Posterior cingulate gyrus (tissue), 11 donors: Measurements from ENCODE around the gene NAB1.
"Not testable (repeated sequence)": the region's sequence is repeated elsewhere in the genome, so short reads cannot be mapped to it uniquely, and the experiment has no call there.

ENCODE experiments used
- DNase-seq, 10 donors: peaks; one replicate each; pipeline versions ENCODE4 v3.0.0 to v3.0.0-alpha.2; 2020 to 2021; ENCODE audit warnings: mixed read lengths in 3 of 10
- intact Hi-C: fragments of 100-400 bp; cut with DNase I; formaldehyde crosslinking; loops from one replicate; pipeline ENCODE4 v1.15.1; 2023

The NAB1 gene

DNA sequence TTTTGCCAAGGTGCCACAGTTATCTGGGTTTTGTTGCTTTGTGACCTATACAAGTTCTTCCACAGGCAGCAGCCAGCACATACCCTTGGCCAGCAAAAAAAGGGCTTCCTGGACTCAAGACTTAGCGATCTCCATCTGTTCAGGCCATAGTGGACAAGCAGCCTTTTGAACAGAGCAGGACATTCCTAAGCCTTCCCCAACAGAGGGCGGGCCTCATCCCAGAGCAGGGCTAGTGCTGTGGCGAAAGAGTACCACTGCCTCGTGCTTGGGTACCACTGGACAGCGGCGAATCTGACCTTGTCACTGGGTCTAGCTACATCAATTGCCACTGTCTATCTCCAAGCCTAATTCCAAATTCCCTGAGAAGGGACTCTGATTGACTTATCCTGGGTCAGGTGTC lies 56.4 kb downstream of the NAB1 start:
- intact Hi-C loops: no loop called here
- no peak for DNase-seq

DNA sequence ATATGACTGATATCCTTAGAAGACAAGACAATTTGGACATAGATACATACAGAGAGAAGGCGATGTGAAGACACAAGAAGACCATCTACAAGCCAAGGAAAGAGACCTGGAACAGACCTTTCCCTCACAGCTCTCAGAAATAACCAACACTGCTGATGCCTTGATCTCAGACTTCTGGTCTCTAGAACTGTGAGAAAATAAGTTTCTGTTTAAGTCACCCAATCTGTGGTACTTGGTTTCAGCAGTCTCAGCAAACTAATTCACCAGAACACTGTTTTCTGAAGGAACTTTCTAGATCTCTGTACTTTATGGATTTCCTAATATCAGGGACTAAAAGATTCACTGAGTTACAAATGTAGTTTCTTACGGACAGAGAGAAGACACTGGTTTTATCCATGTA lies 58.8 kb downstream of the NAB1 start:
- intact Hi-C loops: no loop called here
- no peak for DNase-seq

DNA sequence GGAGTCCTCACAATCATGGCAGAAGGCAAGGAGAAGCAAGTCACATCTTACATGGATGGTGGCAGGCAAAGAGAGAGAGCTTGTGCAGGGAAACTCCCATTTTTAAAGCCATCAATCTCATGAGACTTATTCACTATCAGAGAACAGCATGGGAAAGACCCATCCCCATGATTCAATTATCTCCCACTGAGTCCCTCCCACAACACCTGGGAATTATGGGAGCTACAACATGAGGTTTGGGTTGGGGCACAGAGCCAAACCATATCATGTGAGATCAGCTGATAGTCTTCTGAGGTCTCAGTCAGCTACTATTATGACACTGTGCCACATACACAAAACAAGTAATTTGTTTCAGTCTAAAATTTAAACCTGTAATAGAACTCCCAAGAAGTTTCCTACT lies 59.8 kb downstream of the NAB1 start:
- DNase-seq, intact Hi-C loops: not testable (repeated sequence)

DNA sequence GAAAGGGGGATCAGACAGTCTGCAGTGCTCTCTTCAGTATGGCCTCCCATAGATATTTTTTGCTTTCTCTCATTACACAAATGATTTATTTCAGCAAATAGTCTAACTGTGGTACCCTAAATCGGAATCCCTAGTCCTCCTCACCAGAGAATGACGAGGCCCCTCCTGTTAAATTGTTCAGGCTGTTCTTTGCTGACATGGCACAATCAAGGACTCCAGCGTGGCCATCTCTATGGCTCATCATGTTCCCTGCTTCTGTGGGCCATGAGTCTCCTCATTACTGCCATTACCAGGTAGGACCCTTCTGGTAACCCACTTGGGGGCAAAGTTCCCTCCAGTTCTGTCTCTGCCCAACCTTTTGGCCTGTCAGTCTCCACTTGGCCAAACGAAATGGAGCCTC lies 62.2 kb downstream of the NAB1 start:
- intact Hi-C loops: no loop called here
- no peak for DNase-seq

DNA sequence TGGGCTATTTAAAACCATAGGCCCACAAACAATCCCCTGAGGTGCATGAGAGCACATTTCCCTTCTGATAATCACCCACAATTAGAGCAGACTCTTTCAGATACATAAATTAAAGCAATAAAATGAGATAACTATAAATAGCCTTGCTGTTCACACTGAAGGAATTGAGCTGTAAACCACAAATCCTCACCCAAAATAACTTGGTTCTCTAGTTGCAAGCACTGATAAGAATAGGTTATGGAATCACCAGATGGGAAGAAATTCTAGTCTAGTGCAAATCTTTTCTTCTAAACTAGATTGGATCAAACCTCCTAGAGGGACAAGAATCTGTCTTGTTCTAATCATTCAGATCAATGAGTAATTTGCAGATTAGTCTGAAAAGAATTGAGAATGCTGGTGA lies 64.6 kb downstream of the NAB1 start:
- intact Hi-C loops: no loop called here
- no peak for DNase-seq

DNA sequence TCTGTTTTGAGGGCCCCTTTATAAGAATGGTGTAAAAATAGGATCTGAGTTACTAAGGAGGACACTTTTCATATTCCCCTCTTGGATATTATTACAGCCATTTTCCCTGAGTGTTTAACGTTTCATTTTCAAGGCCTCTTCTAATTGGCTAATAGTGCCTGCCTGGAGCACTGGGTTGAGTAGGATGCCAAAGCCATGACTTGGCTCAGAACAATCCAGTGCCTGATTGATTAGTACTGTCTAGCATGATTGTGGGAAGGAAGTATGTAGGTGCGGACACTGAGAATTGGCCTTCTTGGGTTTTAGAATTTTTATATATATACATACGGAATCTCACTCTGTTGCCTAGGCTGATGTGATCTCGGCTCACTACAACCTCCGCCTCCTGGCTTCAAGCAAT lies 66.1 kb downstream of the NAB1 start:
- no peak for DNase-seq
- intact Hi-C loops: no loop called here

DNA sequence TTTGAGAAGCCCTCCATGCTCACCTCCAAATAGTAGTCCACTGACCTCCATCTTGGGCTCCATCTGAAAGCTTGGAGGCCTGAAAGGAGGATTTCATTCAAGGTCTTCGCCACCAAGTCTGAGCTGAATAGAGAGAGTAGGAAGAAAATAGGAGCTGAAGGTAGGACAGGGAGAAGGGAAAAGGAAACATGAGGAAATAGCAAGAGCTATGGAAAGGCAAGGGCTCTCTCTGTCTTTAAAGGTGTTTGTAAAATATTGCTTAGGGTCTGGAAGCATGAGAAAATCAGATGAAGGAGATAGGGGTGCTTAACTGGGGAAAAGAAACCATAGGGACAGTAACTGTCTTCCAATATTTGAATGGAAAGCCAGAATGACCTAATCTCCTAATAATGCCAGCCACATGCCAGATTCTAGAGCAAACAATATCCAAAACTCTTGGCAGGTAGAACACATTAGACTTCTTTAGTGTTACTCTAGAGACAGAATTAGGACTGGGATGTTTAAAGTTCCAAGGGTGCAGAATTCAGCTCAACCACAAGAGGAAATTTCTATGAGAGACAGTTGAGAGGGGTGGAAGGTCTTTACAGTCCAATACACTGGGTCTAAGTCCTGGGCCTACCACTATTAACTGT lies 67.4 kb downstream of the NAB1 start:
- DNase-seq: no peak
- intact Hi-C loops: no loop called here

DNA sequence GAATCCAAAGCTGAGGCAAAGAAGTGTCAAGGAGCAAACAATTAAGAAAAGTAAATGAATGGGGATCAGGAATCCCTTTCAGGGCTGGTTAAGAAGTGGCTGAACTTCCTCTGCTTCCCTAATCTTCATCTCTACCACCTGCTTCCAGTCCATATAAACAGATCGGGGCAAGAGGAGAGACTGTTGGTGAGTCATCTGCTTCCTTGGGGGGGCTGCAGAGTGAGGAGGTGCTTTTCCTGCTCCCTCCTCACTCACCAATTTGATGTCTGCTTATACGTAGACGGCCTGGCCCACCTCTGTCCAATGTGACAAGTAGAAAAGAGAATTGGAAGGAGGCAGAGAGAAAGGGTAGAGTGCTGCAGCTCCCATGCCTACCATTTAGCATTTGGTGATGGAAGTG lies 68.4 kb downstream of the NAB1 start:
- no peak for DNase-seq
- intact Hi-C loops: no loop called here

DNA sequence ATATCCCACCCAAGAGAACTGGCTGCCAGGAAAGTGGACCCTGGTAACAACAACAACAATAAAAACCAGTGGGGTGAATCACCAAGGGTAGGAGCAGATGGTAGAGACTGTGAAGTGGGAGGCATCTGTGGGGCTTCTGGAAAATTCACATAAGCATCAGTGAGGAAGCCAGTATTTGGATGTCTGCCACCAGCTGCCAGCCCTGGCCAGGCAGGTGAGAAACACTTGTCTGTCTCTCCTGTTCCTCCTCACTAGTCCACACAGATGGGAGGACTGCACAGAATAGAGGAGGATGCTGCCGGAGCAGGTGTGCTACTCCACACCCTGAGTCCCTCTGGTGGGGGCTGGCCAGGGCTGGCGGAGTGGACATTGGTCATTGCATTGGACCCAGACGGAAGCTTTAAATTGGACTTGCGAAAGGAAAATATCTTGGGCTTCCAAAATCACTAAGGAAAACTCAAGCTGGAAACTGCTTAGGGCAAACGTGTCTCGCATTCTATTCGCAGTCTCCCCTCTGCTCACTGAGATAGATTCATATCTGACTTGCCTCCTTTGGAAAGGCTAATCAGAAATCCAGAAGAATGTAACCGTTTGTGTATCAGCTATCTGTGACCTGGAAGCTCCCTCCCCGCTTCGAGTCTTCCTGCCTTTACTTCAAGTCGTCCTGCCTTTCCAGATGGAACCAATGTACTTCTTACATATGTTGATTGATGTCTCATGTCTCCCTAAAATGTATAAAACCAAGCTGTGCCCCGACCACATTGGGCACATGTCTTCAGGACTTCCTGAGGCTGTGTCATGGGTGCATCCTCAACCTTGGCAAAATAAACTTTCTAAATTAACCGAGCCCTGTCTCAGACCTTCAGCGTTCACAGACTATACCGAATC lies 69.1 kb downstream of the NAB1 start:
- intact Hi-C loops: no loop called here
- DNase-seq: no peak

DNA sequence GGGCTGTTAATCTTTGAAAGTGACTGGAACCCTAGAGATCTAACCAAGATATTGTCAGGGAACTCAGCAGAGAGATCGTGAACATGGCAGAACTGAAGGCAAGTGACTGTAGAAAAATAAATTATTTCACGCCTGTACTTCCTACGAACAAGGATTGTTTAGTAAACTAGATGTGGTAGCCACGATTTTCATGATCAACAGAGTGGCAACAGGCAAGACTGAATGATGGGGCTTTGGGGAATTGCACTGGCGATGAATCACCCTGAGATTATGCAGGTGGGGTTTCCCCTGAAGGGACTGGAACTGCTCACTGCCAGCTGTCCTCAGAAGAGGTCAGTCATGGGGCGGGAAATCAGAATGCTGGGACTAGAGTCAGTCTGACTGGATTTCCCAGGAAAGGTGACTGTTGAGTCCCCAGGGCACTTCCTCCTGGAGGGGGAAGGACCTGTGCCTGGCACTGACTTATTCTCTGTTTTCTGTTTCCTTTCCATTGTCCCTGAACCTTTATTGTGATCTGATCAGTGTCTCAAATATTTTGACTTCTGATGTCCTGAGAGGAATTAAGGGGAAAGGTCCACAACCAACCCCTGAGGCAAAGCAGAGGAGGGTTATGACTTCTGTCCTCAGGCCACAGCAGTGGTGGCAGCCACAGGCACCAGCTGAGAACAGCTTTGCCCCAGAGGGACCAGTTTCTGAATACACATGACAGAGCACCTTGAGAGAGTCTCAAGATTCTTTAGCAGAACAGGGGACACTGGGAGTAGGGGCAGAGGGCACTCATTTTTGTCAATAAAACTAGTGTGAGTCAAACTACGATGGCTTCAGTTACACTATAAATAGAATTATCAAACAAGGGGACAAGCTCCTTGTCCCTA lies 70.0 kb downstream of the NAB1 start:
- no peak for DNase-seq
- intact Hi-C loops: no loop called here

DNA sequence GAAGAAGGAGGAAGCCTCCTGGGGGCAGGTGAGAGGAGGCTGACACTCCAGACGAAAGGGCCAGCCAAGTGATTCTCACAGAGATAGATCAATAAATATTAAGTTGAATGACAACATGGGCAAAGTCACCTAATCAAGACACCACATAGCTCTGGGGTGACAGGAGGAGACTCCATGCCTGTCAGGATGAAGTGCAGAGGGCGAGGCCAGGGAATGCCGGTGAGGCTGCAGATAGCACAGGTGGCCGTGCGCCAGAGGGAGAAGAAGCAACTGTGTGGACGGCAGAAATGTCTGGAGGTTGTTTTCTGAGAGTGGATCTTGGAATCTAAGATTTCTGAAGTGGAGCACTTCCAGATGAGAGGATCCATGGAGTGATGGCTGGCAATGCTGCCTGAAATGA lies 71.4 kb downstream of the NAB1 start:
- intact Hi-C loops: no loop called here

DNA sequence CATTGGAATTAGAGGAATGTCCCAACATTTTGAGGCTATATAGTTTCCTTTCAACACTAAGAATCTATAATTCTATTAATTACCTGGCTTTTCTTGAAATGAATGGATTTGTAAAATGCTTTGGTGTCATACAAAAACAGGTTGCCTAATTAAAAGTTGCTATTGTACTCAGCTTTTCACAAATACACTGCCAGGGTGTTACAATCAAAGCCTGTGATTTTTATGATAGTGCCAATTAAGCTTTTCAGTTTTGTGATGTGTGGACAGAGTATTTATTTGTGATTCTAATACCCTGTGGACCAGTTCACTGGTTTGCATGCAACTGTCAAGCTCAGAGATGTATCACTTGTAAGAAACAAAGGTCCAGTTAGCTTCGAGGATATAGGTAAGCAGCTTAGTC lies 71.8 kb downstream of the NAB1 start:
- DNase-seq: no peak
- intact Hi-C loops: no loop called here

More for the DNA sequence above, 71.4 kb downstream of the NAB1 start:
- peak in 1 of 10 donors; percentile 57 for DNase-seq

DNA sequence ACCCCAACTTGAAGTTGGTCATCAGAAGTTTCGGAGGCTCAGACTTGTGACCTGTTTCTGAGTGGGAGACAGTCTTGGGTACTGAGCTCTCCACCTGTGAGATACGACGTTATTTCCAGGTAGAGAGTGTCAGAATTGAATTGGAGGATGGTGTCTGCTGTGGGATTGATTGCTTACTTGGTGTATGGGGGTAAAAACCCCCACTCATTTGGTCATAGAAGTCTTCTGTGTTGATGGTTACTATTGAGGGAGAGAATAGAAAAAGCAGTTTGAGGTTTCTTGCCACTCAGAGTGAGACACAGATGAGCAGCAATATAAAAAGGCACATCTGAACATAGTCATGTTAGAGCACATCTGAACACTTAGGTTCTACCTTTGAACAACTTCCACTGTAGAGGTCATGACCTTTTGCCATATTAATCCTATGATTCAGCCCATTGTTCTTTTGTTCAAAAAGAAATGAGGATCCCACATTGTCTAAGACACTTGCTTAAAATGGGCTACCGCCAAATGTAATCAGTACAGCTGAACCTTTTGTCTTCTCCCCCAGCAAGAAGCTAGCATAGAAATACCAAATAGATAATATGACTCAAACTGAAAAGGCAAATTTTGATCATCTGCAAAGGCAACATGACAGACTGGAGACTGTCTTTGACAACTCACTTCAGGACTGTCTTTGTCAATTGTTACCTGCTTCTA lies 73.3 kb downstream of the NAB1 start:
- intact Hi-C loops: no loop called here
- DNase-seq: no peak

DNA sequence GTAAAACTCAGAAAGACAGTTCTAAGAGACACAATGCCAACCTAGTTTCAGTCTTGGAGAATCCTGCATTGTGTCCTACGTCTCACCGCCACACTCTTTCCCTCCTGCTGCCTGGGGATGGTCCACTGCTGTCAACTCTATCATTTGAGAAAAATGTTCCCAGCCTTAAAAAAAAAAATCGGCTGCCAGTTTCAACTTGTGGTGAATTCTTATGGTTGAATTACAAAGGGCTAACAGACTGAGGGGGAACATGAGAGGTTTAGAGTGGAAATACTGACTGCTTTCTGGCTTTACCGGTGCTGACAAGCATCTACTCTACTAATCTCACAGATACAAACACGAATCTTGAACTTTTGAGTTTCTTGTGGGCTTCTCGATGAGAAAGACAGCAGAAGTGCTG lies 74.0 kb downstream of the NAB1 start:
- no peak for DNase-seq
- intact Hi-C loops: no loop called here

DNA sequence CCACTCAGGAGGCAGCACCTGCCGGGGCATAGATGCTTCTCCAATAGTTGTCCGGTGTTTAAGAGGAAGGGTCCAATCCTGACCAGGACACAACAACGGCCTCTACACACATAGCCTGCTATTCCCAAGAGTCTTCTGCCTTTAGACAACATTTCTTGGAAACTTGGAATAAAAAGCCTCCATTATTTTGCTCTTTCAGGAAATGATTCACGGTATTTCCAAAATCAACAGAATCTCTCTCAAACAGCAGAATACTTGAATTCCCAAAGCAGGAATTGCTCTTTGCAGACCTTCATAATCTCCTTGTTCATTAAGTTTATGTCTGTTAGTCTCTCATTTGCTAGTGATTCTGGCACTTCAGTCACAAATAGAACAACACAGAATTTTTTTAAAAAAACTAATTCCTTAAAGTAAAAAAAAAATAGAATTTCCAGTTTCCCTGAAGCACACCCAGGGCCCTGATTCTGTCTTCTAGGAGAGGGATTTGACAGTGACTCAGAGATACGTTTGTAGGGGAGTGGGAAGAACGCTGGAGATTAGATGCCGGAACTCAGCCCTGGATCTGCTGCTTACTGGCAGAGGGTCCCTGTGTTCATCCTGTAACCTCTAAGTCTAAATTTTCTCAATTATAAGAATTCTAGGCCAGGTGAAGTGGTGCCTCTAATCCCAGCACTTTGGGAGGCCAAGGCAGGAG lies 74.7 kb downstream of the NAB1 start:
- intact Hi-C loops: no loop called here
- no peak for DNase-seq

DNA sequence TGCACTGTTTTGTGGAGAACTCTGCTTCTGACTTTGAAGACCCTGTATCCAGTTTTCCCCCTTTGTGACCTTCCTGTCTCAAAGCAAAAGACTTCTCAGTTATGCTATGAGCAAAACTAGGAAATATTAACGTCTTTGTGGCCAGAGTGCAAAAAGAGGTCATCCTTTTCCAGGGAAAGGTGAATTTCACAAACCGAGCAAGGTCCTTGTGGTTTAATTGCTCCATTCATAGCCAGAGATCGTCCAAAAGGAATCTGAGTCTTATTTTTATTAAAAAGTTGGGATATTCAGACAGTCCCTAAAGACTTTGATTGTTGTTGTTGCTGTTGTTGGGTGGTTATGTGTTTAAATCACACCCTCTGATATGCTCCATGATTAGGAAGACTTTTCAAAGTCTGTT lies 77.4 kb downstream of the NAB1 start:
- intact Hi-C loops: no loop called here
- no peak for DNase-seq

DNA sequence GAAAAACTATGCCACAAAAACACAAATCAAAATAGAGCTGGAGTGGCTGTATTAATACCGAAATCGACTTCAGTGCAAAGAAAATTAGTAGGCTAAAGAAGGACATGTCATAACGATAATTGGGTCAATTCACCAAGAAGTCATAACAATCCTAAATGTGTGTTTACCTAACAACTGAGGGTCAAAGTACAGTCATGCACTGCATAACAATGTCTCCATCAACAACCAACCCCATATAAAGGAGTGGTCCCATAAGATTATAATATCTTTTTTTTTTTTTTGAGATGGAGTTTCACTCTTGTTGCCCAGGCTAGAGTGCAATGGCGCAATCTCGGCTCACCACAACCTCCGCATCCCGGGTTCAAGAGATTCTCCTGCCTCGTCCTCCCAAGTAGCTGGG lies 87.5 kb downstream of the NAB1 start:
- peak in 1 of 10 donors; percentile 60 for DNase-seq
- intact Hi-C loops: no loop called here

DNA sequence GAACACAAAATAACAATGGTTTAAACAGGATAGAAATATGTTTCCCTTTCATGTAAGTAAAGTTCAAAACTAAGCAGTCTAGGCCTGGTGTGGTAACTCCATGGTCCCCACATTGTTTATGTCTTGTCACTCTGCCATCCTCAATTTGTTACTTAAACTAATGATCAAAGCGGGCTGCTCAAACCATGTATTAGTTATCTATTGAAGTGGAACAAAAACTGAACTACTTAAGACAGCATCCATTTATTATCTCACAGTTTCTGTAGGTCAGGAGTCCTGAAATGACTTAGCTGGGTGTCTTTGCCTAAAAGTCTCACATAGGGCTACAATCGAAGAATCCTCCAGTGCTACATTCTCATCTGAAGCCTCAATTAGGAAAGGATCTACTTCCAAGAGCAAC lies 91.6 kb downstream of the NAB1 start:
- no peak for DNase-seq
- intact Hi-C loops: no loop called here
